HUDEP-2 (cell line): Measurements from ENCODE around the gene RAB33B.

ENCODE experiments used
- DNase-seq, 76 experiments: peaks; one replicate each; lab custom pipeline; 2025; ENCODE audit not compliant: unreplicated experiment in 76 of 76; lab: John Stamatoyannopoulos, UW

The RAB33B gene

GRCh38 chr4:139503622-139504166 is 49.8 kb downstream of the RAB33B start:
- DNase-seq, result no peak

GRCh38 chr4:139506774-139507173 is 52.9 kb downstream of the RAB33B start:
- no peak for DNase-seq

- no peak for DNase-seq
Measured at GRCh38 chr4:139508581-139509237, 54.8 kb downstream of the RAB33B start.

GRCh38 chr4:139509727-139510410 is 55.9 kb downstream of the RAB33B start:
- peak in 6 of 76 experiments; percentile 1 to 25 (median 8) for DNase-seq

GRCh38 chr4:139511320-139511719 is 57.4 kb downstream of the RAB33B start:
- no peak for DNase-seq

- peak in 1 of 76 experiments; percentile 9 for DNase-seq
Measured at GRCh38 chr4:139514382-139515059, 60.6 kb downstream of the RAB33B start.

- no peak for DNase-seq
Measured at GRCh38 chr4:139515531-139515958, 61.6 kb downstream of the RAB33B start.

- no peak for DNase-seq
Measured at GRCh38 chr4:139521754-139522401, 68.0 kb downstream of the RAB33B start.

- DNase-seq, result no peak
Measured at GRCh38 chr4:139522457-139522856, 68.5 kb downstream of the RAB33B start.

GRCh38 chr4:139523076-139523475 is 69.2 kb downstream of the RAB33B start:
- DNase-seq, result no peak

- DNase-seq, result no peak
Measured at GRCh38 chr4:139524062-139524631, 70.2 kb downstream of the RAB33B start.

- no peak for DNase-seq
Measured at GRCh38 chr4:139525414-139525813, 71.5 kb downstream of the RAB33B start.
